Posterior cingulate gyrus (tissue), 11 donors: ENCODE results near the gene FRS3.
"Not testable (repeated sequence)": the region's sequence is repeated elsewhere in the genome, so short reads cannot be mapped to it uniquely, and the experiment has no call there.

Experiments used
- DNase-seq, 10 donors: peaks; one replicate each; pipeline versions ENCODE4 v3.0.0 to v3.0.0-alpha.2; 2020 to 2021; ENCODE audit warnings: mixed read lengths in 3 of 10
- intact Hi-C: fragments of 100-400 bp; cut with DNase I; formaldehyde crosslinking; loops from one replicate; pipeline ENCODE4 v1.15.1; 2023

FRS3 gene

DNA sequence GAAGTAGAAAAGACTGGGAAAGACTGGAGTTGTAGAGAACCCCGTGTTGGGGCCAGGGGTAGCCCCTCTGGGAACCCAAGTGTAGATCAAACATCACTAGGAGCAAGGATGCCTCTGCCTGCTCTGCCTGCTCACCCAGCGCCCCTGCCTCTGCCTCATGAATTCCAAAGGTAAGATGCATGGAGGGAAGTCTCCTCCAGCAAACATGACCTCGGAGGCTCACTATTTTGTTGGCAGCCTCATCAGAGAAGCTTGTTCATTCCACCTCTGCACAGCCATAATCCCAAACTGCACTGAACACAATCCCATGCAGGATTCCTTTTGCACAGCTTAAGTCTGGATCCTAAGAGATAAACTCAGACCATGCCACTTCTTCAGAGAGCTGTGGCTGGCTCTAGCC is 4.9 kb downstream of the FRS3 start:
- intact Hi-C loops, result loop anchor here (5.0 kb wide), 2 partner anchors 38 to 93 kb away; partner anchors contain the start of gene TFEB
- DNase-seq, result peak in 2 of 10 donors; percentile 47 to 50

DNA sequence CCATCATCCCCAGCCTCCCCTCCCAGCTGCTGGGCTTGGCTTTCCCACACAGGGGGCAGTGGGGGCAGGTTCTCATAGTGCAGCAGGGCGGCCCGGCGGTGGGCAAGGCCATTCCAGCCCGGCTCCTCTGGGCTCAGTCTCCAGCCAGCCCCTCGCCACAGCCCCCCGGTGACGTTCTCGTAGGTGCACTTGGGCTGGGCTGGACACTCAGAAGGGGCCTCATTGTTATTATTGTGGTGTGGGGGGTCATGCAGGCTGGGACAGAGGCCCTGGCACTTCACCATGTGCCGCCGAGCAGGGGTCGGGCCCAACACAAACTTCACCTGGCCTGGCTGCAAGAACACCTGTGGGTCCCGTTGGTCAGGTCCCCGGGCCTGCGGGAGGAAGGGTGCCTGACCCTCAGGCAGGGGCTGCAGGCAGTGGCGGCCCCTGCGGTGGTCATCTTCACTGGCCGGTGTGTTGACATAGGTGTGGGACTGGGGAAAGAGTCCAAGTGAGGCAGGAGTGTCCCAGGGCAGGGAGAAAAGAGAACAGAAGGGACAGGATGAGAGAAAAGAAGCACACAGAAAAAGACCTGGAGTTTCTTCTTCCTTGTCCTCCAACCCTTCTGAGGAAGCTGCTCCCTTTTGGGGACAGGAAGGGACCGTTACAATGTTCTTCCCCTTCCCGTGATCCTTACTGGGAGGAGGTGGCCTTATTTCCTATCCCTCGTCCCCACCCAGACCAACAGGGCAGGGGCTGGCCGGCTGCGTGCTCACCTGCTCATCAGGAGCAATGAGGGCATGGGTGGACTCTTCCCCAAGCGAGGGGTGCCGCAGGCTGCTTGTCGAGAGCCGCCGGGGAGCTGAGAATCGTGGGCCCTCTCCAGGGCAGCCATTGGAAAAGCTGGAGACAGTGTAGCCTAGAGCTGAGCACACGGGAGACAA is 8.4 kb downstream of the FRS3 start:
- DNase-seq, result peak in 1 of 10 donors; percentile 61
- intact Hi-C loops, result no loop called here

DNA sequence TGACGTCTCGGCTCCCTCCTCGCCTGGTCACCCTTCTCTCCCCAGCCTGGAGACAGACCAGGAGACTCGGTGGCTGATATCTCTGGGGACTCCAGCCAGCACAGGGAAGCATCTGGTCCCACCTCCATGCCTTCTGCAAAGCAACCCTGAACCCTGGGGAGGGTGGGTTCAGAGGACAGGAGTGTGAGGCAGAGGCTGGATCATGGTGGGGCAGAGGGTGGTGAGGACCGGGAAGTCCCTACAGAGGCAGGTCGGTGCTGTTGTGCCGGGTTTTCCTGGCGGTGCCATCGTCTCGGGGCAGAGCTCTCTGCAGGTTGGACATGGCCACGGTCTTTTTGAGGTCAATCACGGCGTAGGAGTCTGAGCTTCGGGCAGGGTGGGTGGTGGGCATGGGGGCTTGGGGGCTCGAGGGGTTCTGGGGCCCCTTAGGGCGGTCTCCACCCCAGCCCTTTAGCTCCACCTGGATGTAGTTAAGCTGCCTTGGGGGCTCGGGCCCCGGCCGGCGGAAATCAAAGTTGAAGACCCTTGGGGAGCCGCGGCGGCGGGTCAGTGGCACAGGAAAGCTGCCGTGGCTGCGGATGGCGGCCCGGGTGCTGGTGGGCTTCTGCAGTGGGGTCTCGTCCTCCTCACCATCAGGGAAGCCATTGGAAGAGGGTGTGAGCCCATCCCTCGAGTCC is 9.2 kb downstream of the FRS3 start:
- DNase-seq, result no peak
- intact Hi-C loops, result no loop called here

DNA sequence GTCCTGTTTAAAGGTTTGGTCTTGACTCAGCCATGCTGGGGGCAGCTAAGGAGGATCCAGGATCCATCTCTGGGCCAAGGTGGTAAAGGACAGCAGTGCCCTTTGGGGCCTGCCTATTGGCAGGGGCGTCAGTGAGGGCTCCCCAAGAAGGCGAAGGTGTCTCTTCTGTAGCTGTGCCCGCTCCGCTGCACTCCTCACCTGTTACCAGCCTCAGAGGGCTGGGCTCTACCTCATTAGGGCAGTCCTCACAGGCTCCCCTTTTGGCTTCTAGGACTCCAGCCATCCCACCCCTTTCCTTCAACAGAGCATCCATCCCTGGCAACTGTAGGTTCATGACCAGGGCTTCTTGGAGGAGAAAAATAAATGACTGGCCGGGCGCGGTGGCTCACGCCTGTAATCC is 10.3 kb downstream of the FRS3 start:
- intact Hi-C loops, result no loop called here
- DNase-seq, result peak in 1 of 10 donors; percentile 21

DNA sequence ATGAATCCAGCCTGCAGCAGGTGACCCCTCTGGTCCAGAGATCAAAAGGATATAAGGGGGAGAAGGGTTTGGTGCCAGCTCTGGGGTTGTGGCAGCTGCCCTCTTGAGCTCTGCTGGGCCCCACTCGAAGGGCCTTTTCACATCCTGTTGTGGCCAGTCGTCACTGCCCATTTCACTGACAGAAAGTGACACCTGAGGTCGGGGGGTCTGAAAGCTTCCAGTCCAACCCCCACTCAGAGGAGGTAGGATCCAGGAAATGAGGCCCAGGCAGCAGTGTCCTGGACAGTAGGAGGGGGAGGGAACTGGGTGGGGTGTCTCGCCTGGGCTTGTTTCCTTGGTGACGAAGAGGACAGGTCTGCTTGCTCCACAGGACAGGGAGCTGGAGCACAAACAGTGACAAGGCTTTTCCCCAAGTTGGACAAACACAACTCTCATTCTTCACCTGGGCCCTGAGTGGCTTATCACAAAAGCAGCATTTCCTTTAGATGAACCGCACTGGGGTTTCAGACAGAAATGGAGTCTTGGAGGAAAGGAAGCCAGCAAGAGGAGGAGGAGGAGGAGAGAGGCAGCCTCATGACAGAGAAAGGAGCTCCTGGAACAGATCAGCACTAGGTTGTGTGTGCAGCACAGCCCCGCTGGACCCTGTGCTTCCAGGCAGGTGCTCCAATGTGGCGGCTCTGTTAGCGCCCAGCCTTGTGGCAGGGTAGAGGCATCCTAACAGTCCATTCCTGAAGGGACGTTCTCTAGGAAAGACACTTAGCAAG is 11.0 kb downstream of the FRS3 start:
- peak in 1 of 10 donors; percentile 57 for DNase-seq
- intact Hi-C loops, result no loop called here

DNA sequence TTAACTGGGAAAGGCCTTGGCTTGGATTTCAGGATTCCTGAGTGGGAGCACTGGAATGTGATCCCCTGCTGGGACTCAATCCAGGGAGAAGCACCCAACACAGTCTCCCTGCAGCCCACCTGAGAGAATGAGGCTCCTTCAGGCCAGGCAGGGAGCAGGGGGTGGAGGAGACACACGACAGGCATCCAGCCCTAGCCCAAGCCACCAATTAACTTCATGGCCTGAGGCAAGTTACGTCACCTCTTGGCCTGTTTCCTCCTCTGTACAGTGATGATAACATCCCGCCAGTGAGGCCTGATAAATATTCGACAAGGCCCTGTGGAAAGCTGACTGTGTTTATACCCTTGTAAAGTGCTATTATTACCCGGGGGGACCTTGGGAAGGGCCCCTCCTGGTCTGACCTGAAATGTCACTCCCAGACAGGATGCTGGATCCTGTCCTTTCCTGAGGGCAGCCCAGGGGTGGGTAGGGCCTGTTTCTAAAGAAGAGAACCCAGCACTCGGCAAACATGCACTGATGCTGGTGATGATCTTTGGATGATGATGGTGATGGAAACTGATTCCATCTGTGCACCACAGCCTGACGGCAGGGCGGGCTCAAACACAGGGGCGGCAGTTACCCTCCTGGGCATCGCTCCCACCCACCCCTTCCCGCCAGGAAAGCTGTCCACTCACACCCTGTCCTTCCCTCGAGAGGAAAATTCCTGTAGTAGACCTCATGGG is 12.4 kb downstream of the FRS3 start:
- DNase-seq, result peak in 1 of 10 donors; percentile 27
- intact Hi-C loops, result no loop called here

DNA sequence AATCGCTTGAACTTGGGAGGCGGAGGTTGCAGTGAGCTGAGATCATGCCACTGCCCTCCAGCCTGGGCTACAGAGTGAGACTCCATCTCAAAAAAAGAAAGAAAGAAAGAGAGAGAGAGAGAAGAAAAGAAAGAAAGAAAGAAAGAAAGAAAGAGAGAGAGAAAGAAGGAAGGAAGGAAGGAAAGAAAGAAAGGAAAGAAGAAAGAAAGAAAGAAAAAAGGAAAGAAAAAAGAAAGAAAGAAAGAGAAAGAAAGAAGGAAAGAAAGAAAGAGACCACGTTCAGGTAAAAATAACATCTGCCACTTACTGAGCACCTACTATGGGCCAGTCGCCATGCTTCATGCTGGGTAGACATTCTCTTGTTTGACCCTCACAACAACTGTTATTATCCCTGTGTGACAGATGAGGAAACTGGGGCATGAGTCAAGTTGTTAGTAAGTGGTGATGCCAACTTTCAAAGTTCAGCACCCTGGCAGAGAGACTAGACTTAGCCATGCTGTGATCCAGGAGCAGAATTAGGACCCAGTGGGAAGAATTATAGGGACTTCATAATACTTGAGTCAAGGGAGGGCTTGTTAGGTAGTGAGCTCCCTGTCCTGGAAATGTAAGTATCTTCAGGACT is 13.5 kb downstream of the FRS3 start:
- DNase-seq, result peak in 1 of 10 donors; percentile 2
- intact Hi-C loops, result not testable (repeated sequence)

DNA sequence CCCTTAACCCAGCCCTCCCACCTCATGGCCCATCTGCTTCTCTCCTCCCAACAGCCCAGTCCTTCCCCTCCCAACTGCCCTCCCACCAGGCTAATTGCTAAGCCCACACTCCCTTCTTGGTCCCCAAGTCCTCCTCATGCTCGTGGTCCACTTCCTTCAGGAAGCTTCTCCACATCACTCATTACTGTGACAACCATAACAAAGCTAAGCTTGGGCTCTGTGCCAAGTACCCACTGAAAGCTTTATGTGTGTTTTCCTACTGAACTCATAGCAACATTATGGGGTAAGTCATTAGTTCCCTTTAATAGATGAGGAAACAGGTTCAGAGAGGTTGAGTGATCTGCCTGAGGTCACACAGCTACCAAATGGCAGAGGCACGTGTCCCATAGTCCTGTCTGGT is 16.2 kb downstream of the FRS3 start:
- DNase-seq, result peak in 1 of 10 donors; percentile 1
- intact Hi-C loops, result no loop called here

DNA sequence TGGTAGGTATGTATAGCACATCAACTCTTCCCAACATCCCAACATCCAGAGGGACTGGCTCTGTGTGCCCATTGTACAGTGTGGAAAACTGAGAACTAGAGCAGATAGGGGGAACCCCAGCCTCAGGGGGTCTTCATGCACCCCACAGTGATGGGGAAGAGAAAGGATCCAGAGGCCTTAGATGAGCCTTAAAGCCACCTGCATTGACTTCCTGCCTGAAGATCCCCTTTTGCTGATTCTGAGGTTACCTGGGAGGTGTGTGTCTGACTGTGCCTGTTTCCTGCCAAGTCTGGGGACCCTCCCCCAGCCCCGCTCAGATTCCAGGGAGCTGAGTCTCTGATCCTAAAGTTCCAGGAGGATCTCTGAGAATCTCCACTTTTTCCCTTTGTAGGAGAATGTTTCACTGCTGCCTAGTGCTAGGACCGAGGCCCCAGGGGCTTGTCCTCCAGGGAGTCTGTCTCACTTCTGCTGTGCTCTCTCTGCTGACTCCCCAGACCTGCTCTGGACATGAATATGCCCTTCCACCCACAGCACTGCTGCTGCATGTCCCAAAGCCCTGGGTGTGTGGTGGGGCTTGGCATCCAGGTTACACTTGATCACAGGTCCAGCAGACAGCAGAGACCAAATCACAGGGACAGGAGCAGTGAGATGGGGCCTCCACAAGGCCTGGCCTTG is 19.7 kb downstream of the FRS3 start:
- DNase-seq, result peak in 2 of 10 donors; percentile 20 to 47
- intact Hi-C loops, result no loop called here

DNA sequence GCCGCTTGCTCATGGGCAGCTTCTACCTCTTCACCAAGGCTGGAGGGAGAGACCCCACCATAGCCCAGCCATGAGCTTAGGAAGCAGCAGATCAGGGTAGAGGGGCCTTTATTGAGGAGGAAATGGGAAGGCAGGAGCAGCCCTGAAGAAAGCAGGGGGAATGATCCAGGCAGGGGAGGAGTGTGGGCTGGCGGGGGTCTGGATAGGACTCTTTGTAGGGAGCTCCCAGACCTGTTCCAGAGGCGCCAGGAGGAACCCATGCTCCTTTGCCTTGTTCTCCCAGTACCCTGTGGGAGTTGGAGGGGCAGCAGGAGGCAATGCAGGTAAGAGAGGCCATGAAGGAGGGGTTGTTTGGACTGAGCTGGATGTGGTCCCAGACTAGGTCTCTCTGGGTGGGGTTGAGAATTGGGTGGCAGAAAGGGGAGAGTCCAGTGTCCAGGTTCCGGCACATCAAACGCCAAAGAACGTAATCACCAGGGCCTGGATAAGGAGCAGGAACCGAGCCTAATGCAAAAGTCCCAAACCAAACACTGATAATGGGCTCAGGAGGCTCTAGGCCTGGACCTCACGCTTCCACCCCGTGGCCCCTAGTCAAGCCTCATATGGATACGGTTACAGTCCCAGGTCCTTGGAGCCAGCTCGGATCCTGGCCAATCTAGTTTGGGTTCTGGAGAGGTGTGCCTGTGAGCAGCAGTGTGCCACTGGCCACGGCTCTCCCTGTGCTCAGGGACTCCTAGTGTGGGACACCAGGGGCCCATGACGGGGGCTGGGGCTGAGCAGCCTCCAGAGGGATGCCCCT is 20.4 kb downstream of the FRS3 start:
- DNase-seq, result peak in 2 of 10 donors; percentile 35 to 70
- intact Hi-C loops, result no loop called here

DNA sequence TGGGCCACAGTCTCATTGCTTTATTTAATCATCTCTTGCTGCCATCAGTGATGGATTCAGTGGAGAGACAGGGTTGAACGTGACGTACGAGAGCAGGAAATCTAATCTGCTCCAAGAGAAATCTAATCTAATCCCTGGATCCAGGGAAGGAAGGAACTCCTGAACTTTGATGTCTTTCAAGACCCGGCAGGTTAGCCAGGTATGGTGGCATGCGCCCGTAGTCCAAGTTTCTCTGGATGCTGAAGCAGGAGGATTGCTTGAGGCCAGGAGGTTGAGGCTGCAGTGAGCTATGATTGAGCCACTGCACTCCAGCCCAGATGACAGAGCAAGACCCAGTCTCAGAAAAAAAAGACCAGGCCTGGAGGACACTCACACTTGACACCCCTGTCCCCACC is 21.1 kb downstream of the FRS3 start:
- DNase-seq, result peak in 1 of 10 donors; percentile 24
- intact Hi-C loops, result no loop called here

DNA sequence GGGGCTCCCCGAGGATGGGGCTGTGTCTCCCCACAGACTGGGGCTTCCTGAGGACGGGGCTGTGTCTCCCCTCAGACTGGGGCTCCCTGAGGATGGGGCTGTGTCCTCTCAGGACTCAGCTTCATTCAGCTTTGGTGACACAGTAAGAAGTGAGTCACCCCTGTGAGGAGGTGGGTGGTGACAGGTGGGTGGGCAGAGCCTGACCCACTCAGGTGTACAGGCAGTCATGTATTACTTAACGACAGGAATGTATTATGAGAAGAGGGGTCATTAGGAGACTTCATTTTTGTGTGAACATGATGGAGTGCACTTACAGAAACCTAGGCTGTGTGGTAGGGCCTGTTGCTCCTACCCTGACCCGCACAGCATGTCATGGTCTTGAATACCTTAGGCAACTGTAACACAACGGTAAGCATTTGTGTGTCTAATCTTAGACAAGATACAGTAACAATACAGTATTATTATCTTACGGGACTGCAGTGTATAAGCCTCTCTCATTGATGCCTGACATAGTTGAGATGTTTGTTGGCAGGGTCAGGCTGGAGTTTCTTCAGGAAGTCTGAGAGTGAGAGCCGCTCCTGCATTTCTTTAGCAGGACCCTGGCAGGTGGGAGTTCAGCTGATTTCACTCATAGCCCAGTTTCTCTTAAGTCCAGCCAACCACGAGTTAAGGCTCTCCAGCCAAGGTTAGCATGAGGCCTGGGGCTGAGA is 21.6 kb downstream of the FRS3 start:
- DNase-seq, result peak in 1 of 10 donors; percentile 10
- intact Hi-C loops, result no loop called here

DNA sequence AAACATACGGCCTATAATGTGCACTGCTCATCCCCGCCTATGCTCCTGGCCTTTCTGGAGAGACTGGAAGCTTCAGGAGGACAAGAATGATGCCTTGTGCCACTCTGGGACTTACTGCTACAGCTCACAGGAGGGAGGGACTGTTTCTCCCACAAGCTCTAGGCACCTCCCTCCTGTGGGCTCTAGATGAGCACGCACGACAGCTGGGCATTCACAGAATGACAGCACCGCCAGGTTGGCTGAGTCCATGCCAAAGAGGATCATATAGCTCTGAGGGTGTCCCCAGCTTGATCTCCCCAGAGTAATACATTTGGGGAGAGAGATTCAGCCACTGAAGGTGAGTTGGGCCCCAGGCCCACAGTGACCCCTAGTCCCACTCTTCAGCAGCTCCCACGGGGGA is 22.4 kb downstream of the FRS3 start:
- intact Hi-C loops, result no loop called here
- peak in 1 of 10 donors; percentile 45 for DNase-seq

DNA sequence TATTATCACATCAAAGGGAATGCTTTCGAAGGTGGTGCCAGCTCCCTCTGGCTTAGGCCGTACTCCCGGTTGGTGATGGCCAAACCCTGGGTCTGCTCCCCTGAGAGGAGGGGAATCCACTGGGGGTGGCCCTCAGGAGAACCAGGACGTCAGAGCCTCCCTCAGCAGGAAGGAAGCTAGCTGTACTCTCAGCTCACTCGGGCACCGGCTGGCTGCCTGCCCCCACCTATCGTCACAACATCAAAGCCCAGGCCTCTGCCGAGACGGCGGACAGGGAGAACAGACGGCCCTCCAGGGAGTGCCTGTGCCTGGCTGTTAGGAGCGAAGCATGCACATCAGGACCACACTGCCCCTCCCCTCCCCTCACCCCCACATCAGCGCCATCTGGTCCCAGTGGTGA is 23.3 kb downstream of the FRS3 start:
- DNase-seq, result peak in 2 of 10 donors; percentile 28 to 57
- intact Hi-C loops, result no loop called here

DNA sequence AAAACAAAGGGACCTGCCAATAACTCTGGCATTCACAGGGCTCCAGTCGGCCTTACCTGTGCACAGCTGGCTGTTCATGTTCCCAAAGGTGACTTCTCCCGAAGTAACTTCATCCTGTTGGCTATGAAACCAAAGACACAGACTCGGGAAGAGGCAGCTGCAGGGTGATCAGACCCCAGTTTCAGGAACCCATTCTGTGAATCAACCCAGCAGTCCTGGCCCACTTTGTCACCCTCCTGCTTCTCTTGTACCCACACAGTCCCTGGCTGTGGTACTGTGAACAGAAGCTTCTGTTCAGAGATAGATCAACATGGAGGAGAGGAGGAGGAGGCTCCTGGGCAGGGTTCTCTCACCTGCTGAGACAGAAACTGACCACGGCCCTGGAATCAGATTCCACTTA is 23.8 kb downstream of the FRS3 start:
- intact Hi-C loops, result no loop called here
- DNase-seq, result peak in 1 of 10 donors; percentile 18

DNA sequence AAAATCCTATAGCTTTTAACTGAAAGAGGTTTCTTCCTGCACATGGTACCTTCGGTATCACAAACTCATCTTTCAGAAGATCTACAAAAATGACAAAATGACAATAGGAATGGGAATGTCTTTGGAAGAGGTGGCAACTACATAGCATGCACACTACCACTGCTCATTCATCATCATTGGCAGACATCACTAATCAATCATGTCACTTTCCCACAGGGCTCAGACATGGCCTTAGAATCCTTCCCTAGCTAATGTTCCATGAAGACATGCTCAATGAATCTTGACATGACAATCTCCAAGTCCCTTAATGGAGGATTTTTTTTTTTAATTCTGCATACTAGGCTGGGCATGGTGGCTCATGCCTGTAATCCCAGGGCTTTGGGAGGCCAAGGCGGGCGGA is 29.3 kb downstream of the FRS3 start:
- intact Hi-C loops, result no loop called here

DNA sequence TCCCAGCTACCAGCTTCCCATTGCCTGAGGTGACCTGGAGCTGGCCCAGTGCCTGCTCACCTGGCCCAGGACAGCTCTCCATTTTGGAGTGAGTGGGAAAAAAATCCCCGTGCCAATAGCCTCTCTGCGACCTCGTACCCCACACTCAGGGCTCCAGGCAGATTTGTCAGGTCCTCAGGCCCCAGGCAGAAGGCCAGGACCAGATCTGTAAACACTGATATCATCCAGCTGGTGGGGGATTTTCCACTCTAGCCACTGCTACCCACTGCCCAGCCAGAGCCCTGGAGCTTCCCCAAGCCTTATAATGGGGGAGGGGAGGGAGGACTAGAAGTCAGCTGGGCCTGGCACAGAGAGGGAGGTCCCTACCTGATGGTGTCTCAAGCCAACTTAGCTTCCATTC is 31.2 kb downstream of the FRS3 start:
- intact Hi-C loops, result no loop called here
- peak in 2 of 10 donors; percentile 19 to 55 for DNase-seq

More for the DNA sequence above, 29.3 kb downstream of the FRS3 start:
- DNase-seq, result no peak

DNA sequence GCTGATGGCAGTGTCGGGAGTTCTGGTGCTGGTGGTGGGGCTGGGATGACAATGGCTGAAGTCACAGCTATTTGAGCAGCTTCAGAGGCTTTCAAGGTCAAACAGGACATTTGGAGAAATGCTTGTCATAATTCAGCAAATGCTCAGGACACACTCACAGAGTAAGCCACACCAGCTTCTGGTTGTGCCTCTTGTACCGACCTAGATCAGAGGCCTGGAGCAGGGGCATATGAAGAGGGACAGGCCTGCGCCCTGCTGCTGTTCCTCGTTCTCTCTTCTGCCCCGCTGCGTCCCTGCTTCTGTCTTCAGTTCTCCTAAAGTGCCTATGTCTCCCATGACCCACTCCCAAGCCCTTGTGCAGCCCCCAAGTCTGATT is 31.6 kb downstream of the FRS3 start:
- intact Hi-C loops, result no loop called here
- peak in 1 of 10 donors; percentile 52 for DNase-seq
